H1 (cell line): Measurements from ENCODE around the gene ACADSB. TPM values are rescaled to one million over a fixed set of nuclear protein-coding genes. Genes with fewer than 3 reads are reported as not detected.

Source experiments
- CTCF ChIA-PET: fragments of 300-600 bp; sonication (Branson Sonifier 250); formaldehyde crosslinking; loops from one replicate; lab custom pipeline; 2021; ENCODE audit not compliant: partially characterized antibody; lab: Charles Lee
- POLR2A ChIA-PET: fragments of 300-600 bp; sonication (Branson Sonifier 250); formaldehyde crosslinking; loops from one replicate; lab custom pipeline; 2021; ENCODE audit warnings: inconsistent platforms; ENCODE audit not compliant: partially characterized antibody; lab: Charles Lee
- DNase-seq, 2 experiments: peaks; one replicate each; pipeline versions ENCODE4 v3.0.0 to v3.0.0-alpha.2; 2010 to 2022; ENCODE audit warnings: low spot score in 2 of 2, low read depth in 1 of 2, mixed read lengths in 1 of 2
- FAIRE-seq: peaks from 2 replicates; lab custom pipeline; 2011; peaks lifted over from hg19 to GRCh38; lab: Jason Lieb, UNC
- H2AFZ ChIP-seq: 2 replicates; pipeline ENCODE4 v1.8.1; 2012; ENCODE audit warnings: low read length, inconsistent platforms
- H2AK5ac ChIP-seq: 2 replicates; pipeline ENCODE4 v1.6.1; 2013; ENCODE audit warnings: low read depth, low read length
- H2BK120ac ChIP-seq: replicated peaks from 2 replicates; pipeline ENCODE3; 2013; ENCODE audit warnings: low read depth, low read length, inconsistent platforms
- H2BK12ac ChIP-seq: 2 replicates; pipeline ENCODE4 v1.6.1; 2013; ENCODE audit warnings: low read depth, low read length
- H2BK15ac ChIP-seq: 2 replicates; pipeline ENCODE4 v1.6.1; 2013; ENCODE audit warnings: low read length
- H2BK20ac ChIP-seq: 2 replicates; pipeline ENCODE4 v1.6.1; 2013; ENCODE audit warnings: low read length
- H2BK5ac ChIP-seq: 2 replicates; pipeline ENCODE4 v1.6.1; 2013; ENCODE audit warnings: low read depth, low read length
- H3K14ac ChIP-seq: 2 replicates; pipeline ENCODE4 v1.6.1; 2013; ENCODE audit warnings: inconsistent platforms; ENCODE audit not compliant: insufficient read length
- H3K18ac ChIP-seq: 2 replicates; pipeline ENCODE4 v1.6.1; 2013; ENCODE audit warnings: low read length; ENCODE audit errors: extremely low read depth
- H3K23ac ChIP-seq: 2 replicates; pipeline ENCODE4 v1.6.1; 2013; ENCODE audit warnings: inconsistent platforms; ENCODE audit not compliant: insufficient read length
- H3K23me2 ChIP-seq: 2 replicates; pipeline ENCODE4 v1.6.1; 2013; ENCODE audit warnings: low read depth, low read length
- H3K27ac ChIP-seq: 2 replicates; pipeline ENCODE4 v1.6.1; 2011; ENCODE audit warnings: low read depth, low read length, inconsistent platforms
- H3K27me3 ChIP-seq, 4 experiments: replicated peaks in 1 of 4; 1 replicate in 1 of 4; 2 replicates in 3 of 4; pipeline versions ENCODE4 v1.6.1 to v1.8.1; 2011 to 2013; ENCODE audit warnings: low read length in 3 of 4, mild to moderate bottlenecking in 3 of 4, inconsistent platforms in 2 of 4, mixed read lengths in 2 of 4, moderate library complexity in 1 of 4; ENCODE audit not compliant: control insufficient read depth in 3 of 4, insufficient read depth in 3 of 4; ENCODE audit errors: extremely low read depth in 1 of 4
- H3K36me3 ChIP-seq, 4 experiments: 2 replicates each; pipeline versions ENCODE4 v1.6.1 to v1.8.1; 2011 to 2013; ENCODE audit warnings: mild to moderate bottlenecking in 4 of 4, low read length in 3 of 4, moderate library complexity in 2 of 4, control low read depth in 1 of 4, inconsistent platforms in 1 of 4; ENCODE audit not compliant: insufficient read depth in 4 of 4, control insufficient read depth in 2 of 4
- H3K4ac ChIP-seq: replicated peaks from 2 replicates; pipeline ENCODE3; 2013; ENCODE audit warnings: low read length, low read depth, mixed read lengths, inconsistent platforms; ENCODE audit not compliant: insufficient read length
- H3K4me1 ChIP-seq, 4 experiments: replicated peaks in 1 of 4; 1 replicate in 1 of 4; 2 replicates in 3 of 4; pipeline versions ENCODE4 v1.6.1 to v1.8.1; 2011 to 2013; ENCODE audit warnings: low read length in 3 of 4, inconsistent platforms in 2 of 4, mixed read lengths in 1 of 4; ENCODE audit not compliant: insufficient read depth in 4 of 4, control insufficient read depth in 3 of 4
- H3K4me2 ChIP-seq, 2 experiments: 2 replicates each; pipeline versions ENCODE4 v1.6.1 to v1.8.1; 2011 to 2013; ENCODE audit warnings: low read depth in 2 of 2, low read length in 2 of 2, control low read depth in 1 of 2, inconsistent platforms in 1 of 2, mild to moderate bottlenecking in 1 of 2; ENCODE audit not compliant: insufficient read depth in 1 of 2
- H3K4me3 ChIP-seq, 4 experiments: fragments of 200-600, 300-600 bp in 1 of 4; sonication (generic), shearing (Covaris generic), sonication (Bioruptor Twin) in 1 of 4; 2 replicates each; pipeline versions ENCODE4 v1.5.1 to v1.8.1; 2011 to 2016; ENCODE audit warnings: low read length in 4 of 4, low read depth in 3 of 4, control low read depth in 2 of 4, inconsistent platforms in 2 of 4, mild to moderate bottlenecking in 2 of 4, mixed read lengths in 1 of 4, moderate library complexity in 1 of 4; ENCODE audit not compliant: insufficient read depth in 2 of 4; ENCODE audit errors: extremely low read depth in 1 of 4
- H3K56ac ChIP-seq: replicated peaks from 2 replicates; pipeline ENCODE3; 2013; ENCODE audit warnings: low read depth, mild to moderate bottlenecking, mixed read lengths, low read length, inconsistent platforms; ENCODE audit not compliant: insufficient read length
- H3K79me1 ChIP-seq: 2 replicates; pipeline ENCODE4 v1.6.1; 2013; ENCODE audit warnings: low read depth, low read length, control low read depth
- H3K79me2 ChIP-seq, 2 experiments: 2 replicates each; pipeline versions ENCODE4 v1.6.1 to v1.8.1; 2012 to 2013; ENCODE audit warnings: low read length in 2 of 2, mild to moderate bottlenecking in 2 of 2, inconsistent platforms in 1 of 2; ENCODE audit not compliant: insufficient read depth in 2 of 2, control insufficient read depth in 1 of 2
- H3K9ac ChIP-seq, 4 experiments: replicated peaks in 1 of 4; 1 replicate in 1 of 4; 2 replicates in 3 of 4; pipeline versions ENCODE4 v1.6.1 to v1.8.1; 2011 to 2013; ENCODE audit warnings: low read depth in 3 of 4, low read length in 3 of 4, control low read depth in 2 of 4, mild to moderate bottlenecking in 2 of 4, moderate library complexity in 2 of 4, inconsistent platforms in 1 of 4; ENCODE audit errors: extremely low read depth in 1 of 4
- H3K9me3 ChIP-seq, 2 experiments: 2 replicates each; pipeline versions ENCODE4 v1.6.1 to v1.8.1; 2012 to 2013; ENCODE audit warnings: mild to moderate bottlenecking in 2 of 2, moderate library complexity in 2 of 2, control low read depth in 1 of 2, inconsistent platforms in 1 of 2, low read depth in 1 of 2, low read length in 1 of 2, mixed read lengths in 1 of 2; ENCODE audit not compliant: insufficient read depth in 2 of 2
- H4K20me1 ChIP-seq, 2 experiments: replicated peaks in 1 of 2; 2 replicates each; pipeline versions ENCODE3 to v1.8.1; 2011 to 2013; ENCODE audit warnings: inconsistent platforms in 2 of 2, low read length in 2 of 2, mild to moderate bottlenecking in 1 of 2; ENCODE audit not compliant: insufficient read depth in 2 of 2, control insufficient read depth in 1 of 2
- H4K5ac ChIP-seq: 2 replicates; pipeline ENCODE4 v1.6.1; 2013; ENCODE audit warnings: low read length, low read depth, mixed read lengths, inconsistent platforms; ENCODE audit not compliant: insufficient read length
- H4K8ac ChIP-seq: 2 replicates; pipeline ENCODE4 v1.8.0; 2013; ENCODE audit warnings: mild to moderate bottlenecking, moderate library complexity, low read length, inconsistent platforms; ENCODE audit not compliant: insufficient read depth; ENCODE audit errors: extremely low read depth
- H4K91ac ChIP-seq: replicated peaks from 2 replicates; pipeline ENCODE3; 2013; ENCODE audit warnings: low read length, mixed read lengths, inconsistent platforms; ENCODE audit not compliant: insufficient read length
- BCL11A ChIP-seq, 2 experiments: IDR thresholded peaks; one replicate each; pipeline ENCODE4 v1.6.1; 2011; ENCODE audit warnings: low read depth in 2 of 2, low read length in 2 of 2, mild to moderate bottlenecking in 2 of 2
- CHD2 ChIP-seq: IDR thresholded peaks from 2 replicates; pipeline ENCODE4 v1.6.1; 2012; ENCODE audit warnings: low read length, improper control_type of control experiment
- RFX5 ChIP-seq: IDR thresholded peaks from 2 replicates; pipeline ENCODE4 v1.6.1; 2011; ENCODE audit warnings: low read depth, low read length, improper control_type of control experiment, borderline replicate concordance
- SP4 ChIP-seq: IDR thresholded peaks from 2 replicates; pipeline ENCODE4 v1.6.1; 2012; ENCODE audit warnings: low read length, inconsistent platforms
- TCF12 ChIP-seq: IDR thresholded peaks from 2 replicates; pipeline ENCODE4 v1.6.1; 2011; ENCODE audit warnings: low read depth, mild to moderate bottlenecking, low read length
- WGBS, 2 experiments: shearing (Covaris generic) in 1 of 2; methylation state at CpG; one replicate each; pipeline versions ENCODE4 v1.1.6 to v1.1.7; 2013 to 2015; ENCODE audit warnings: low lambda C conversion rate in 2 of 2, mixed read lengths in 2 of 2, inconsistent platforms in 1 of 2, low coverage in 1 of 2, missing lambda C conversion rate in 1 of 2; ENCODE audit not compliant: insufficient replicate concordance in 2 of 2, insufficient coverage in 1 of 2, insufficient read length in 1 of 2; ENCODE audit errors: extremely low coverage in 1 of 2, missing lambda C conversion rate in 1 of 2; 5-methylcytosine and 5-hydroxymethylcytosine counted together
- polyA plus RNA-seq, 7 experiments: library from polyadenylated mRNA; depleted of rRNA in 3 of 7; stranded (reverse) in 5 of 7; unstranded in 2 of 7; fragments of >200 nt in 5 of 7; fragments of 200-250 nt in 2 of 7; gene quantifications; 1 replicate in 5 of 7; 2 replicates in 1 of 7; 4 replicates in 1 of 7; pipeline versions ENCODE4 v1.2.1 to v1.2.3, GENCODE V29; 2011 to 2013; ENCODE audit warnings: missing spikeins in 2 of 7, mixed read lengths in 2 of 7
- total RNA-seq: library from RNA; stranded (reverse); fragmentation: NEBNext Ultra II Directional; extraction: Animal tissue kit (Norgen Biotek cat#: 25700); gene quantifications from 2 replicates; pipeline ENCODE4 v1.2.1, GENCODE V29; 2021

Gene ACADSB
- total and polyA plus RNA-seq, 2 of the 8 experiments (the other 6 are each of a cell fraction or from before 2014, with no cell fraction given), result 5.6 to 11.2 TPM

DNA sequence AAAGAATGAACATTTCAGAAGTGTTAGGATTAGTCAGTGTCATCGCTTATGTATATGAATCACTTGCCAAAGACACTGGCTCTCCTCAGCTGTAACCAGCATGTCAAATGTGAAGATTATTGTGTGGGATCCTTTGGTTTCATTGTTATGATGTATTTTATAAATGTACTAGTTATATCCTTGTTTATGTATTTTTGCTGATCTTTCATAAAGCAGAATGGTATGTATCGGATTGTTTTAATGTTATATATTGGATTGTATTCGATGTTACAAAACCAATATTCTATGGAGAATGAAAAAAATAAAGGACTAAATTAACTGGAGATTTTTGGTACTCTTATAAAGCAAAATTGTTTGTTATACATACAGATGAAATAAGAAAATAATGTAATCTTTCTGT lies 49.2 kb downstream of the ACADSB start:
- no peak for TF ChIP-seq TCF12
- no peak for TF ChIP-seq BCL11A (IDR thresholded peaks at IDR 0.05; ENCODE audit: low read depth in 2 of 2, low read length in 2 of 2)
- TF ChIP-seq SP4, result no peak
- no peak for TF ChIP-seq RFX5
- TF ChIP-seq CHD2, result no peak
- H3K79me2 ChIP-seq, result no peaks in the 10 kb centered on the region
- H3K18ac ChIP-seq, result no peak overlapping the region
- no peaks in the 10 kb centered on the region for H3K4me1 ChIP-seq
- no peaks in the 10 kb centered on the region for H3K27me3 ChIP-seq
- no peak overlapping the region for H2AK5ac ChIP-seq
- no peak overlapping the region for H4K8ac ChIP-seq
- no peak overlapping the region for H3K14ac ChIP-seq
- H4K20me1 ChIP-seq, result no peaks in the 10 kb centered on the region
- H2AFZ ChIP-seq, result no peak overlapping the region
- H3K56ac ChIP-seq, result no peak overlapping the region
- H3K4me2 ChIP-seq, result no peak overlapping the region
- no peaks in the 10 kb centered on the region for H3K79me1 ChIP-seq
- no peaks in the 10 kb centered on the region for H3K23me2 ChIP-seq
- H2BK15ac ChIP-seq, result no peak overlapping the region
- 86% methylated on average over 3 of the region's 3 CpGs; no CpG with 5 or more reads in 1 of the 2 experiments for WGBS, 2 experiments
- FAIRE-seq (no peak), DNase-seq (no peak)
- ChIA-PET POLR2A (no interaction called here), CTCF (interaction anchor here (0.6 to 1.3 kb wide), 5 partner anchors 13 to 507 kb away, joined by 3 to 4 read pairs (median 3); no protein-coding TSS in a partner anchor)
- H4K5ac ChIP-seq, result no peak overlapping the region
- no peak overlapping the region for H3K4me3 ChIP-seq
- H2BK20ac ChIP-seq, result no peak overlapping the region
- no peak overlapping the region for H3K27ac ChIP-seq
- no peak overlapping the region for H2BK5ac ChIP-seq
- H2BK12ac ChIP-seq, result no peak overlapping the region
- no peaks in the 10 kb centered on the region for H3K9me3 ChIP-seq
- peaks cover 0 to 13% (median 2%) of the 10 kb centered on the region in 4 experiments; a peak in 3 of 8 replicates for H3K36me3 ChIP-seq
- no peak overlapping the region for H3K23ac ChIP-seq
- H2BK120ac ChIP-seq, result no peak overlapping the region
- H3K4ac ChIP-seq, result no peak overlapping the region
- H4K91ac ChIP-seq, result no peak overlapping the region
- H3K9ac ChIP-seq, result no peak overlapping the region
